BJ (cell line): ENCODE results near the gene ALG10. TPM values are rescaled to one million over a fixed set of nuclear protein-coding genes. Genes with fewer than 3 reads are reported as not detected.

Experiments used
- CTCF ChIA-PET: fragments of 350-600 bp; formaldehyde crosslinking; extraction: SDS; loops from one replicate; lab custom pipeline; 2021; ENCODE audit warnings: antibody characterized with exemption, inconsistent platforms; lab: Yijun Ruan, JAX
- POLR2A ChIA-PET: fragments of 300-600 bp; sonication (Branson Sonifier 250); formaldehyde crosslinking; extraction: SDS; loops from one replicate; lab custom pipeline; 2021; ENCODE audit warnings: antibody characterized with exemption; lab: Charles Lee
- DNase-seq: peaks from one replicate; pipeline ENCODE4 v3.0.0-alpha.2; 2011; ENCODE audit warnings: low read depth
- H3K27me3 ChIP-seq: 2 replicates; pipeline ENCODE4 v1.6.0; 2011; ENCODE audit warnings: low read length; ENCODE audit not compliant: control insufficient read depth, insufficient read depth
- H3K36me3 ChIP-seq: 2 replicates; pipeline ENCODE4 v1.5.1; 2011; ENCODE audit warnings: low read length; ENCODE audit not compliant: control insufficient read depth, insufficient read depth
- H3K4me3 ChIP-seq: 2 replicates; pipeline ENCODE4 v1.5.1; 2011; ENCODE audit warnings: low read depth, mild to moderate bottlenecking, control low read depth, low read length
- CTCF ChIP-seq: IDR thresholded peaks from 2 replicates; pipeline ENCODE4 v1.5.1; 2011; ENCODE audit warnings: low read depth, mild to moderate bottlenecking, control low read depth, inconsistent platforms, low read length, moderate library complexity; ENCODE audit not compliant: insufficient read depth
- polyA plus RNA-seq: library from polyadenylated mRNA; depleted of rRNA; stranded (reverse); fragments of >200 nt; gene quantifications from 2 replicates; pipeline ENCODE4 v1.2.3, GENCODE V29; 2011
- small RNA-seq: library from RNA; depleted of rRNA; stranded (forward); fragments of <200 nt; gene quantifications from one replicate; pipeline ENCODE3, GENCODE V24; 2012; ENCODE audit warnings: low replicate concordance, low read depth; ENCODE audit not compliant: insufficient read length

ALG10 gene
- polyA plus RNA-seq, 1 experiment: 5.9 TPM

GRCh38 chr12:34051486-34051885 is 29.2 kb downstream of the ALG10 start:
- Histone ChIP-seq H3K27me3 (no peaks in the 10 kb centered on the region), H3K4me3 (no peak overlapping the region), H3K36me3 (no peaks in the 10 kb centered on the region)
- no peak for TF ChIP-seq CTCF
- CTCF ChIA-PET: no interaction called here
- POLR2A ChIA-PET: no interaction called here
- no peak for DNase-seq

GRCh38 chr12:34054938-34055337 is 32.6 kb downstream of the ALG10 start:
- Histone ChIP-seq H3K27me3 (no peaks in the 10 kb centered on the region), H3K36me3 (no peaks in the 10 kb centered on the region), H3K4me3 (no peak overlapping the region)
- no peak for TF ChIP-seq CTCF
- ChIA-PET CTCF (no interaction called here), POLR2A (no interaction called here)
- DNase-seq: no peak

Small RNA genes lying within 50 kb of the gene (small RNA-seq; reads per million reads assigned to genes)
- not detected for gene RF00019
